Choroid plexus epithelial cell (primary cell): Measurements from ENCODE around the gene ARAP2.

Source experiments
- DNase-seq: peaks from one replicate; pipeline ENCODE4 v3.0.0-alpha.2; 2010; ENCODE audit warnings: low read depth
- H3K4me3 ChIP-seq: 2 replicates; pipeline ENCODE4 v1.5.1; 2011; ENCODE audit warnings: low read depth, mild to moderate bottlenecking, control low read depth, low read length, moderate library complexity
- TF ChIP-seq, protein P1 (sequence below): conservative IDR thresholded peaks from 2 replicates; pipeline ENCODE4 v1.5.1; 2011; ENCODE audit warnings: low read depth, mild to moderate bottlenecking, control low read depth, inconsistent platforms, low read length, moderate library complexity

Gene ARAP2

DNA sequence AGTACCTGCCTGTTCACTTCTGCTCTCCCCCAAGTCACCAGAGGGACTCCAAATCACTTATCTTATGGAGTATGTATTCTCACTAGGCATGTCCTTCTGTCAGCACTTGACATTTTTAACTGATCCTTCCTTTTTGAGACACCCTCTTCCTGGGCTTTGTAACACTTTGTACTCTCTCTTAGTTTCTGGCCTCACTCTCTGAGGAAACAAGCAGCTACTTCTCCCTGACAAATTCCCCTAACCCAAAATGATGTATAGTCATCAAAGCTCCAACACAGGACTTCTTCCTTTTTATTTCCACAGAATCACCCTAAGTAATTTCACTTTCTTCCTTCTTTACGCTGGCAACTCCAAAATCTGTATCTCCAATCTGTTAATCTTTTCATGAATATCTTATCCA is 101.8 kb downstream of the ARAP2 start:
- no peak for DNase-seq
- TF ChIP-seq, protein P1, sequence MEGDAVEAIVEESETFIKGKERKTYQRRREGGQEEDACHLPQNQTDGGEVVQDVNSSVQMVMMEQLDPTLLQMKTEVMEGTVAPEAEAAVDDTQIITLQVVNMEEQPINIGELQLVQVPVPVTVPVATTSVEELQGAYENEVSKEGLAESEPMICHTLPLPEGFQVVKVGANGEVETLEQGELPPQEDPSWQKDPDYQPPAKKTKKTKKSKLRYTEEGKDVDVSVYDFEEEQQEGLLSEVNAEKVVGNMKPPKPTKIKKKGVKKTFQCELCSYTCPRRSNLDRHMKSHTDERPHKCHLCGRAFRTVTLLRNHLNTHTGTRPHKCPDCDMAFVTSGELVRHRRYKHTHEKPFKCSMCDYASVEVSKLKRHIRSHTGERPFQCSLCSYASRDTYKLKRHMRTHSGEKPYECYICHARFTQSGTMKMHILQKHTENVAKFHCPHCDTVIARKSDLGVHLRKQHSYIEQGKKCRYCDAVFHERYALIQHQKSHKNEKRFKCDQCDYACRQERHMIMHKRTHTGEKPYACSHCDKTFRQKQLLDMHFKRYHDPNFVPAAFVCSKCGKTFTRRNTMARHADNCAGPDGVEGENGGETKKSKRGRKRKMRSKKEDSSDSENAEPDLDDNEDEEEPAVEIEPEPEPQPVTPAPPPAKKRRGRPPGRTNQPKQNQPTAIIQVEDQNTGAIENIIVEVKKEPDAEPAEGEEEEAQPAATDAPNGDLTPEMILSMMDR: no peak

GRCh38 chr4:36141186-36141585 is 103.1 kb downstream of the ARAP2 start:
- TF ChIP-seq, protein P1: no peak
- H3K4me3 ChIP-seq: no peak overlapping the region
- DNase-seq: no peak

More for the DNA sequence above, 101.8 kb downstream of the ARAP2 start:
- H3K4me3 ChIP-seq: no peak overlapping the region

- no peak for DNase-seq
- H3K4me3 ChIP-seq: no peak overlapping the region
- TF ChIP-seq, protein P1: no peak
These were observed 103.9 kb downstream of the ARAP2 start for GRCh38 chr4:36140421-36140820.

DNA sequence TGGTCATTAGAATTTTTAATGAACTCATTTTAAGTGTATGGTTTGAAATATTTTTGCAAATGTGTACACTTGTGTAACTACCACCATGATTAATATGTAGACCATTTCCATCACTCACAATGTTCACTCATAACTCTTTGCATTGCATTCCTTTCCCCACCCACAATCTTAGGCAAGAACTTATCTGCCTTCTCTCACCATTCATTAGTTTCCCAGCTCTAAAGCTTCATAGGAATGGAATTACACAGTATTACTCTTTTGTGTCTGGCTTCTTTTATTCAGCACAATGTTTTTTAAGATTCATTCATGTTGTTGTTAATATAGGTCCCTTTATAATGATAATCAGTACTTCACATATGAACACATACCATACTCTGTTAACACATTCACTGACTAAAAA is 106.1 kb downstream of the ARAP2 start:
- H3K4me3 ChIP-seq: no peak overlapping the region
- TF ChIP-seq, protein P1: no peak
- peak; percentile 73 for DNase-seq

- H3K4me3 ChIP-seq: no peak overlapping the region
- no peak for DNase-seq
- TF ChIP-seq, protein P1: no peak
These were observed 107.0 kb downstream of the ARAP2 start for GRCh38 chr4:36137336-36137735.

DNA sequence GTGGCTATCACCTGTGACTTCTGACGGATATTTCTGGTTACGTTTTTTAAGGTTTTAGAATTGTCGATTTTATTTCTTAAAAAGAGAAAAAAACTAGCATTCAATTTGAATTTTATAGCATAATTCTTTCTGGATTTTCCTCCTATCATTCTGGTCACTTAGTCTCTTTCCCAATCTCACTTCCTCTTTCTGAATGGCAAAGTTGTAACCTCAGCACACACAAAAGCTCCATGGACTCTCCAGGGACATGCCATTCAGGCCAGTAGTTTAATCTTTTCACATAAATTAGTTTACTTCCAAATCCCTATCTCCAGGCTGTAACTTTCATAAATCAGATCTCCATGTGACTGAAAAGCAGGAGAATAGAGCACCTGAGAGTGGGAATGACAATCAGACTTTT is 110.7 kb downstream of the ARAP2 start:
- TF ChIP-seq, protein P1: no peak
- DNase-seq: no peak
- H3K4me3 ChIP-seq: no peak overlapping the region

DNA sequence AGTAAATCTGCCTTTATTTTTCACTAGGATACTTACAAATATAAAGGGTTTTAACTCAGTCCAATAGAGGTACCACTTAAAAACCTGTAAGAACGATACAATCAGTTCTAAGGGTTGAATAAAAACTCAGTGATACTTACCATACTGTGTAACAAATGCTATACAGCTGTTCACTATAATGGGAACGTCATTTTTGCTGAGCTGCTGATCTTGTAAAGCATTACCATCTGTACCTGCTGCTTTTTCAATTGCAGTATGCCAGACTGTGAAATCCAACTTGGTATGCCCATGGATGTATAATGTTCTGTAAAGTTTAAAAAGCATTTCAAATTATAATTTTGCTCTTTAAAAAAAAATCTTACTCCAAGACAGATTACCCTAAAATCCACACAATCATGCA is 111.2 kb downstream of the ARAP2 start:
- TF ChIP-seq, protein P1: no peak
- DNase-seq: no peak
- no peak overlapping the region for H3K4me3 ChIP-seq
